HTERT RPE-1 (cell line): ENCODE results near the gene BMP7.

Experiments used
- in situ Hi-C: fragments of 300-500 bp; cut with MboI; formaldehyde crosslinking; loops from 4 replicates; pipeline ENCODE4 v1.14.3; 2020; ENCODE audit warnings: low sequenced_read_pairs

Gene BMP7

DNA sequence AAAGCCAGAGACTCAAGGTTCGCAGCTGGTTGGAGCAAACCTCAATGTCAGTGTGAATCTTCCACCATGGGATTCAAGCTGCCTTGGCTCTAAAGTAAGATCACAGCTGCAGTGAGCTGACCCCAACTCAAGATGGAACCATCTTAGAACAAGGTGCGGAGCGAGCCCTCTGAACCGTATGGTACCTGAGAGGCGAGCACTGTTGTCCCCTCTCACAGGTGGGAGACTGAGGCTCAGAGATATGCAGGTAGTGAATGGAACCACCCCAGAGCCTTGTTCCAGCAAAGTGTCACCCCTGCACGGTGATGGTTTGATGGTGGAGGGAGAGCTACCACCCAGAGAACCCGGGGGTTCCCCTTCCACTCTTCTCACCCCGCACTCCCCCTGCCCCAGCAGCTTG lies 52.5 kb downstream of the BMP7 start:
- in situ Hi-C loops: no loop called here

DNA sequence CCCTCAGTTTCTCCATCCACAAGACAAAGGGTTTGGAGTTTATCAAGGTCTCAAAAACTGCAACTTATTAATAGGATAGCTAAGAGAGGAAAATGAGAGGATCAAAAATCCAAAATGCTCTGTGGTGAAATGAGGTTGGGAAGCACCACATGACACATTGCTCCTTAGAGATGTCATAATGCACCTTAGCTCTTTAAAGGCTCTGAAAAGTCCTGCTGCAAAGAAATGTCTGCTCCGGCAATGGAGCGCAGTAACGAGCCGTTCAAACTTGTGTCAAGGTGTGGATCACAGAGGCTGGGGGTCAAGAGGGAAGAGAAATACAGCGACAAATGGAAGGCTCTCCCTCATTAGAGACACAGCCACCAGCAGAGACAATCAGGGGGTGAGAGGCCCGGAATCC lies 53.1 kb downstream of the BMP7 start:
- in situ Hi-C loops: no loop called here

DNA sequence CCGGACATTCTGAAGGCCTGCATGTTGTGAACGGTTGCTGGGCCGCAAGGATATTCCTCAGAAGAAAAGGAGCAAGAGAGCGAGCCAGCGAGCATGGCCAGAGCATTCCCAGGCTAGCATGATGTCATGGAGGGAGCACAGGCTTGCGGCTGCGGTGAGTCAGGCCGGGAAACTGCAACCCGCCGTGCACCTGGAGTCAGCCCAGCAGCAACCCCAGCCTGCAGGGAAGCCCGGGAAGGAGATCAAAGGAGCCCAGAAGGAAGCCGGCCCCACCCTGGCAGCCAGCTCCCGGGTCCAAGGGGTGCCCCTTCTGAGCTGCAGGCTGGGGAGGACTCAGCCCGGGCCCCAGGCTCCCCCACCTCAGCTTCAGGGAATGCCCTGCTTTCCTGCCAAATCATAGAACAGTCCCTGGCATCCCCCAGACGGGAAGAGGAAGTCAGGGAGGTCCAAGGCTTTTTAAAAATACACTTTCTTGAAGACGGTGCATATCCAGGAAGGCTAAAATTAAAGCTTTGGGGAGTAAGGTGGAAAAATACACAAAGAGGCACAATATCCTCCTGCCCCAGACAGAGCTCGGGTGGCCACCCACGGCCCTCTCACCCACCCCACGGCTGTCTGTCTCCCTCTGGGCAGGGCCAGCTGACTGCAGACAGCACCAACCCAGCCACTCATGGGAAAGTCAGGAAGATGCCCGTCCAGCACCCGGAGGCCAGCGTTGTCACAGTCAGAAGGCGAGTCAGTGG lies 53.7 kb downstream of the BMP7 start:
- in situ Hi-C loops: no loop called here

DNA sequence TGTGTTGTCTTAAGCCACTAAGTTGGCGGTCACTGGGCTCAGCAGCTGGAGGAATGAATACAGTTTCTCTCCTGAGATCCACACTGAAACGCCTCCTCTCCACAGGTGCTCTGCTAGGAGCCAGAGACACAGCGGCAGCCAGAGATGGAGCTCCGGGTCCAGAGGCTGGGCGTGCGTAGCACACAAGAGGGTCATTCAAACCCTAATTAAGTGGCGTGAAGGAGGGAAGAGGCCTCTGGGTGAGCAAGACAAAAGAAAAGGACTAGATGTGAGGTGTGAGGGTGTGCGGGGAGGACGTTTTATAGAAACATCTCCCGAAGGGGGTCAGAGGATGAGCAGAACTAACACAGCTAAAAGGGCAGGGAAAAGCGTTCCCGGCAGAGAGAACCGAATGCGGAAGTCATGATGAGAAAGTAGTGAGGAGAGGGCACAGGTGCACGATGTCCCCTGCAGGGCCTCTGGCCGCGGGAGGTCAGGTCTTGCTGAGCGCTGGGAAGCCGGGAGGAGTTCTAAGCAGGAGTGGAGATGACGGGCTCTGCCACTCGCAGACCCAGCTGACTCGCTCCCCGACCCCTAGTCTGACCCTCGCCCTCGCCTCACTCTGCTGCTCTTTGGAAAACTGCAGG lies 54.4 kb downstream of the BMP7 start:
- in situ Hi-C loops: no loop called here

DNA sequence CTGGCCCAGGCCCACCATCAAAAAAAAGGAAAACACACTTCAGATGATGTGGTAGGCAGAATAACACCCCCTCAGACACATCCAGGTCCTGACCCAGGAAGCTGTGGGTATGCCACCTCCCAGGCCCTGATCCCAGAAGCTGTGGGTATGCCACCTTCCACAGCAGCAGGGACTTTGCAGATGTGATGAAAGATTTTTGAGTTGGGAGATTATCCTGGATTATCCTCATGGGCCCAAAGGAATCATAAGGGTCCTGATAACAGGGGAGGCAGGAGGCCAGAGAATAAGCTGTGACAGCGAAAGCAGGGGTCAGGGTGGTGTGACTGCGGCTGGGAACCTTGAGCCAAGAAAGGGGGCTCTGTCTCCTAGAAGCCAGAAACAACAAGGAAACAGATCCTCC lies 55.0 kb downstream of the BMP7 start:
- in situ Hi-C loops: no loop called here

DNA sequence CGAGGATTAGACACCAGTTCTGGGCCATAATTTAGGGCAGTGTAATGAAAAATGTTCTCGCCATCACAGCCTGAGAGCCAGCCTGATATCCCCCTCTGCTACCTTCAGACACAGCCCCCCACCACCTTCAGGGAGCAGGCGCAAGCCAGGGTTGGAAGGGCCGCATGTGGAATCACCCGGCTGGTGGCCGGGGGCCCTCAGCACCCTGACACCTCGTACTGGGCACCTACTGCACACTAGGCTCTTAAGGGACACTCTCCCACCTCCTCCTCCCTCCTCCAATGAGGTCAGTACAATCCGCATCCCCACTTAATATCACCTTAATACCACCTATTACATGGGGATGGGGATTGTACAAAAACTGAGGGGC lies 55.5 kb downstream of the BMP7 start:
- in situ Hi-C loops: no loop called here

DNA sequence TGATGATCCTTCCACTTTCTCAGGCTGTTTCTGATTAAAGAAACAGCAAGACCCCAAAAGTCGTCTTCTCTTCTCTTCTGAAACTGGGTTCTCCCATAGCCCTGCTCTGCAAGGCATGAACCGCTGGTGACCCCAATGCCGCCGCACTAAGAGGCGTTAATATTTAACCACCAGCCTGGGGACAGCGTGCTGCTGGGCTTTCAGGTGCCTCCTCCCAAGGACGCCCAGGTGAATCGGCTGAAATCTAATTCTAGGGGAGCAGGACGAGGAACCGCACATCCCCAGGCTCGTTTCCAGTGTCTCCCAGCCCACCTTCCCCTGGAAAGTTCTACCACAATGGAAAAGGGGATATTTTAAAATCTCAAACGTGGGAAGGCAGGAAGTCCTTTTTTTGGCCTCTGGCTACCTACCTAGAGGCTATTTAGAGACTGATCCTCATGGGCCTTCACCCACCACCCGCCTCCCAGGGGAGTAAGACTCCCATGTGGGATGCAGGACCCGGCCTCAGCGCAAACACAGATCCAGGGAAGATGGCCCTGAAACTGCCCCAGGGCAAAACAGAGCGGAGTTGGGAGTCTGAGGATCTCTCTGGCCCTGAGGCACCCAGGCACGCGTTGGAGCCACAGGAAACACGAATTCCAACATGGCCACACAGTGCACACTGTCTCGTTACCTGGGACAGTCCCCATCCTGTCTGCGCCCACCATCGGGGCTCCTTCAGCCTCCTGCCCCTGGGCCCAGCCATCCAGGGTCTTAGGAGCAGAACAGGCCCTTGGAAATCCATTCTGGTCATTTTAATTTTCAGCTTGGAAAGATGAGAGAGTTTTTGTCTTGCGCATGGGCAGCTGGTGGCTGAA lies 56.2 kb downstream of the BMP7 start:
- in situ Hi-C loops: no loop called here

DNA sequence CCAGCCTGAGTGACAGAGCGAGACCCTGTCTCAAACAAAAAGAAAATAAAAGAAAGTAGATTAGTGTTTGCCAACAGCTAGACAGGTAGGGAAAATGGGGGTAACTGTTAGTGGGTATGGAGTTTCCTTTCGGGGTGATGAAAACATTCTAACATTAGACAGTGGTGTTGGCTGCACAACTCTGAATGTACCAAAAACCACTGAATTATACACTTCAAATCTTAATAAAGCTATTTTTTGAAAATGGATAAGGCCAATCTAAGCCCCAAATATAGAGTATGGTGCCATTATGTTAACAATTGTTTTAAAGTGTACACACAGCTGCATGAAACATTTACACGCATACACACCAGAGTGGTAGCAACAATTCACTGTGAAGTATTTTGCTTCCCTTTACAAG lies 57.0 kb downstream of the BMP7 start:
- in situ Hi-C loops: no loop called here

DNA sequence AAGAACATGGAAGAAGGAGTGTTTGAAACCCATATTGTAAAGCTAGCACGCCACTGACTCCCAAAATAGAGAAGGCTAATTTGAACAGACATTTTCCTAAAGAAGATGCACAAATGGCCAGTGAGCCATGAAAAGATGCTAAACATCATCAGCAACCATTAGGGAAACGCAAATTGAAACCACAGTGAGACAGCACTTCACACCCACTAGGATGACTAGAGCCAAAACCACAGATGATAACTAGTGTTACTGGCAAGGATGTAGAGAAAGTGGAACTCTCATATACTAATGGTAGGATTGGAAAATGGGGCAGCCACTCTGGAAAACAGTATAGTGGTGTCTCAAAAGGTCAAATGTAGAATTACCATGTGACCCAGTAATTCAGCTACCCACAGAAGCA lies 58.2 kb downstream of the BMP7 start:
- in situ Hi-C loops: no loop called here

DNA sequence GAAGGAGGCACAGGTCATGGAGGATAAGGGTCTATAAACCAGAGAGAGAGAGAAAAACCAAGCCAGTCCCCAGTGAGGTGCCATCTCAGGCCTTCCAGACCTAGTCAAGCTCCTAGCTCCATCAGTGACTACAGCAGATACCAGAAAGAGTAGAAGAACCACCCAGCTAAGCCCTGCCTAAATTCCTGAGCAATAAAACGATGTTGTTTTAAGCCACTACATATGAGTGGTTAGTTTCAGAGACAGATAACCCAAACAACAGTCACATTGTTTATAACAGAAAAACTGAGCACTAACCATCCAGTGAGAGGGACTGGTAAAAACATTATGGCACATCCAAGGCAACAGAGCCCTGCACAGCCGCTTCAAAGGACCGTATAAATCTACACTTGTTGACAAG lies 59.2 kb downstream of the BMP7 start:
- in situ Hi-C loops: no loop called here

DNA sequence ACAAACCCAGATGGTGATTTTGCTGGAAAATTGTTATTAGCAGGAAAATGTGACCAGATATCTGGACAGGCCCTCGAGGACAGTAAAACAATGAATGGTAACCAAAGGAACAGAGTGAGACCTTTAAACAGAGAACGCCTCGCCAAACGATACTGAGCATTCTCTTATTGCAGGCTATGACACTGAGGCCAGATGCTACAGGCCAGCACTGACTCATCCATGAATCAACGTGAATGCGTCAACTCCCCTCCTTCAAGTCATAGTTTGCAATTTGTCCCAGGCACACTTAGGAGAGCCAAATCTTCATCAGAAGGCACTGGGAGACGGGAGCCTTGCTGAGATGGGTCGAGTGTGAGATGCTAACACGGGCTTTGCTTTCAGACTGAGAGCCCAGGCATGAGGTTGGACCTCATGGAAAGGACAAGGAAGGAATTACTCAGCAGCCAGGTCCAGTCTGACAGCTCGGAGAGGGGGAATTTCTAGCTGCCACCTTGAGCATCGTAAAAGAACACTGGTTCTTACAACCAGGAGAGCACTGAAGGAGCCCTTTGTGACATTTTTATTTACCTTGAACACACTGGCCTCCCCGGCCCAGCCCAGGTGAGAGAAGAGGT lies 60.7 kb downstream of the BMP7 start:
- in situ Hi-C loops: no loop called here

DNA sequence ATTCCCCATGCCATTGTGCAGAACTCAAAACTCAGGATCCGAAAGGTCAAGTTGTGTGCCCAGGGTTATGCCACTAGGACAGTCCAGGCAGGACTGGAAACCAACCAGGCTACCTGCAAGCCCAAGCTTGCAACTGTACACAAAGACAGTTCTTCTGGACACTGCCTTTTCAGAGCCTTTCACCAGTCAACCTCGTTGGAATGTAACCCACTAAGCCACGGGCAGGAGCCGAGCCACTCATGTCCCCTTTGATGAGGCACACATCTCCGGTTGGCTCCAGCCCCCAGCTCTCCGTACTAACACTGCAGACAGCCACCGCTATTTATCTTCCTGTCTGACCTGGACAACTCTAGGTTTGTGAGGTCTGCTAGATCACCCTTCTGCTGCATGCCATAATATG lies 62.5 kb downstream of the BMP7 start:
- in situ Hi-C loops: no loop called here

DNA sequence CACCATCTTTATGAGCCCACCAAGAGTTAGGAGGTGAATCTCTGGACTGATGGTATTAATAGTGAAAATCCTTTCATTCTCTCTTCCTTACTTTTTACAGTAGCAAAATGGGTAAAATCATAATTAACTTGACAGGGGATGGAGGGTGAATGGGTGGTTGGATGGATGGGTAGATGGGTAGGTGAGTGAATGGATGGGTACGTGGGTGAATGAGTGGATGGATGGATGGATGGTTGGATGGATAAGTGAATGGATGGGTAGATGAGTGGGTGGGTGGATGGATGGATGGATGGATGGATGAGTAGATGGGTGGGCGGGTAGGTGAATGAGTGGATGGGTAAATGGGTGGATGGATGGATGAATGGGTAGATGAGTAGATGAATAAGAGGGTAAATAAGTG lies 63.2 kb downstream of the BMP7 start:
- in situ Hi-C loops: no loop called here

DNA sequence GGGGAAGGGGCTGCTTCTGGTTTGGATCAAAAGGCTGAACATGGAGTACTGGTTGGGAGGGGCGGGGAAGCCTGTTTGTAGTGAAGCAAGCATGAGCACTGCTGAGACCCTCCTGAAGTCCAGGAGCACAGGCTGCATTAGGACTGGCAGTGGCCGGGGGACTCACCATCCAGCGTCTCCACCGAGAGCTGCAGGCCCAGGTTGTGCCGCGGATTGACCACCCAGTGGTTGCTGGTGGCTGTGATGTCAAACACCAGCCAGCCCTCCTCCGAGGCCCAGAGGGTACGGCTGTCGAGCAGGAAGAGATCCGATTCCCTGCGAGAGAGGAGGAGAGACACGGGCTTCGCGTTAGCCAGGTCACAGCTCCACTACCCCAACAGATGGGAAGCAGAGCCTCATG lies 64.1 kb downstream of the BMP7 start:
- in situ Hi-C loops: no loop called here

DNA sequence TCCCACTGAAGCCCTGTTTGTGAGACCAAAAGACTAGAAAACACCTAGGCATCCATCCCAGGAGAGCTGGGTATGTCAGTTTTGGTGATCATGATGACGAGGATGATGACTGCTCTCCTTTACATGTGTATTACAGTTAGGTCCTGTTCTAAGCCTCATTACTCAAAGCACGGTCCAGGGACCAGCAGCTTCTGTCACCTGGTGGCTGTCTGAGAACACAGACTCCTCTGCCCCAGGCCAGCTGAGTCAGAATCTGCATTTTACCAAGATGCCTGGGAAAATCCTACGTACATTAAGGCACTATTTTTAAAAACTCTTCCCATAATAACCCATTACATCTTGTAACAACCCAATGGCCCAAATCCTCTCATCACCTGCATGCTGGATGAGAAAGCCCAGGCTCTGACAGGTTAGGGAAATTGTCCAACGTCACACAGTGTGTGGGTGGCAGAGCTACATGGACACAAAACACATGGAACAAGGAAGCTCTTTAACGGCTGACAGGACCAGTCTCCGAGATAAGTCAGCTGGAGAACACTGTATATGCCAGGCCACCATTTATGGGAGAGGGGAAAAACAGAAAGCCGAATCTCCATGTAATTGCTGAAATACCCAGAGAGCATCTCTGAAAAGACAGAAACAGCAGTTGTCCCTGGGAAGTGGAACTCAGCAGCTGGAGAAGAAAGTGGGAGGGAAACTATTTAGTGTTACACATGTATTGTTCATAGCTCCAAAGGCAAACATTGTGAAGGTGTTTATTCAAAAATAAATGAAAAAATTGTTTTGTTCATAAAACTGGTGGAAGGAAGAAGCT lies 65.4 kb downstream of the BMP7 start:
- in situ Hi-C loops: no loop called here

DNA sequence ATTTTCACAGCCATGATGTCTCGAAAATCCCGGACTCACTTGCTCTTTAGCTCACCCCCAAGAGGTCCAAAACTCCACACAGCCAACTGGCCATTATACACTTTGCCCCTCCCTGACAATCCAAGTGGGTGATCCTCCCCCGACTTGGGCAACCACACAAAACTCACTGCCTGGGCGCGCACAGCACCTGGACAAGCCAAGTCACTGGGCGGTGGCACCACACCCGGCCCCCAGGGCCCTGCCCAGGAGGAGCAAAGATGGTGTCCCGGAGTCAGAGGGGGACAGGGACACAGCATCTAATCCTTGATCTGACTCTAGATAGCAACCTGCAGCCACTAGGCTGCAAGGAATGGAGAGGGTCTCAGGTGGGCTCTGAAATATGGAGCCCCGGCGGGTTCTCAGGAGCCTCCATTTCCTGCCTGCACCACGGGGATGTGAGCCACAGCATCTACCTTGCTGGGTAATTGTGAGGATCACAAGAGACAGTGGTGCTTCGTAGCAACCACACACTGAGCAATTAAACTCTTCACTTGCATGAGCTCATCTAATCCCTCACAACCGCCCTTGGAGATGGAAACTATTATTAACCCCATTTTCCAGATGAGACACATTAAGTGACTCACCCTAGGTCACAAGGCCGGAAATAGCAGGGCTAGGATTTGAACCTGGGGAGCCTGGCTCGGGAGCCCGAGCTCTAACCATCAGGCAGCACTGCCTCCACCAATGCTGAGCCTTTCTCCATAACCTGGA lies 66.6 kb downstream of the BMP7 start:
- in situ Hi-C loops: no loop called here

DNA sequence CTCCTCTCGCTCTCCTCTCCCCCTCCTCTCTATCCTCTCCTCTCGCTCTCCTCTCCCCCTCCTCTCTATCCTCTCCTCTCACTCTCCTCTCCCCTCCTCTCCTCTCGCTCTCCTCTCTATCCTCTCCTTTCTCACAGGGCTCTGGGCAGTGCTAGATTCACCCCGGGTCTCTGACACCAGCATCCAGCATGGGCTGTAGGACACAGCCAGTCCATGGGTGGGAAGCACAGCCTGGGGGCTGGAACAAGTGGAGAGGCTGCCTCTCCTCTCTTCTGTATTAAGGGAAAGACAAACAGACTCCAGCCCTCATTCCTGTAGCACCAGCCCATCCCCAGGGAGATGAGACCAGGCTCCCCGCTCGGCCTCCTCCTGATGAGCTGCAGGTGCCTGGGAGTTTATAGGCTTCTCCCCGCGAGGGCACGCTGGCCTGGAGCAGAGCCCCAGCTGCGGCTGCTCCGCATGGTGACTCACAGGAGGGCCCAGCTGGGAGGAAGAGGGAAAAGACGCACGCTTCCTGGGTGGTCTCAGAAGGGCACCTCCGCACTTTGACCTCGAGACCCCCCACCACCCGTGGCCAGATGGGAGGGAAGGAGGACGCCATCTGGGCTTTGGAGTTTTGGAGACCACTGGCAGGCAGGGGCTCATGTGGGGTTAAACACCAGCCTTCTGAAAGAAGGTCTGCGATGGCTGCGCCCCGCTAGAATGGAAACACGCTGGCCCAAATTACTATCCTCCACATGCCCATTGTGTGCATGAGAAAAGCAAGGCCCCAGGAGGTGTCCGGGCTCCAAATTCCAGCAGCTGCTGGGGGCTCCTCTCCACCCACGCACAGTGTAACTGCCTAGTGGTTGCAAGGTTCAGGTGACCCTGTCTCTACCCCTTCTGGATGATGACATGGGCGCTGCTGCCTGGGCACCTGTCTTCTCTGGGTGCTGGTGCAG lies 68.0 kb downstream of the BMP7 start:
- in situ Hi-C loops: no loop called here

DNA sequence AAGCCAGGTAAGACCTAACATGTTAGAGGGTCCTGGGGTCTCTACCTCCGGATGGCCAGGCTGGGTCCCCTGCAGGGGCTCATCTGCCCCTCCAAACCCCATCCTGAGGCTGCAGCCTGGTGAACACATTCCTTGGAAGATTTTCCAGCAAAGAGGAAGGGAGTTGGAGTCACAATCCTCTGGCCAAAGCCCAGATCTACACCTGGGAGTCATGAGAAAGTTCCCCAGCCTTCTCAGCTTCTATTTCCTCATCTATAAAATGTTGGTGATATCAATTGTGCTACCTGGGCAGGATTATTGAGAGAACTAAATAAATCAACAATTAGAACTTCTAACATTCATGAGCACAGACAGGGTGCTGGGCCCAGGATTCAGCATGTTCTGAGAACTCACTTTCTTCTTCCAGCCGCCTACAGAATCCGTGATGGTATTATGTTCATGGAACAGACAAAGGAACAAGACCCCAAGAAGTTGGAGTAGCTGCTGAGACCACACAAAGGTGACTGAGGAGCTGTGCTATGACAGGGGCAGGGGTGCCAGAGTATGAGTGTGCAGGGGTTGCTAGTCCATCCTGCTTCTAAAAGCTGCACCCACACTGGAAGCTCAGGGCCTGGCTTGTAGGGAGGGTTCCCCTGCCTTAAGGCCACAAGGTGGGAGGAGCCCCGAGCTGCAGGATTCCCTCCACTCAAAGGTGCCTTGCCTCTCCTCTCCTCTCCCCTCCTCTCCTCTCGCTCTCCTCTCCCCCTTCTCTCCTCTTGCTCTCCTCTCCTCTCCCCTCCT lies 68.9 kb downstream of the BMP7 start:
- in situ Hi-C loops: no loop called here
